HL-60 (cell line): ENCODE data around the gene NFE2.

ENCODE experiments used
- CTCF ChIP-seq: IDR thresholded peaks from one replicate; pipeline ENCODE4 v1.5.1; 2011; ENCODE audit warnings: low read length, control low read depth, inconsistent platforms; ENCODE audit not compliant: insufficient read depth
- GABPA ChIP-seq: IDR thresholded peaks from 2 replicates; pipeline ENCODE4 v1.6.1; 2012; ENCODE audit warnings: low read depth
- POLR2AphosphoS5 ChIP-seq: IDR thresholded peaks from 2 replicates; pipeline ENCODE4 v1.6.1; 2012; ENCODE audit warnings: low read depth
- REST ChIP-seq: IDR thresholded peaks from 2 replicates; pipeline ENCODE4 v1.6.1; 2012; ENCODE audit warnings: low read depth; ENCODE audit not compliant: insufficient replicate concordance
- SPI1 ChIP-seq: IDR thresholded peaks from 2 replicates; pipeline ENCODE4 v1.6.1; 2012; ENCODE audit warnings: low read depth, mild to moderate bottlenecking, borderline replicate concordance

- no peak for TF ChIP-seq POLR2AphosphoS5
- TF ChIP-seq CTCF: no peak
- no peak for TF ChIP-seq REST
- no peak for TF ChIP-seq GABPA
- no peak for TF ChIP-seq SPI1
These were observed 37.2 kb upstream of the NFE2 start for GRCh38 chr12:54337854-54338650.
